NOMO-1 (cell line): ENCODE measurements around the gene TPRA1.
"Not testable (repeated sequence)": the region's sequence is repeated elsewhere in the genome, so short reads cannot be mapped to it uniquely, and the experiment has no call there.

Experiments used
- DNase-seq, 2 experiments: peaks; one replicate each; lab custom pipeline; 2025; ENCODE audit not compliant: unreplicated experiment in 2 of 2; lab: John Stamatoyannopoulos, UW

The TPRA1 gene

GRCh38 chr3:127616836-127617605 is 26.5 kb upstream of the TPRA1 start:
- no peak for DNase-seq

- DNase-seq, result no peak
Measured at GRCh38 chr3:127615631-127616305, 25.2 kb upstream of the TPRA1 start.

- no peak for DNase-seq
Measured at GRCh38 chr3:127614928-127615589, 24.5 kb upstream of the TPRA1 start.

GRCh38 chr3:127613406-127613805 is 22.9 kb upstream of the TPRA1 start:
- no peak for DNase-seq

GRCh38 chr3:127612966-127613365 is 22.4 kb upstream of the TPRA1 start:
- DNase-seq, result no peak

GRCh38 chr3:127611251-127611650 is 20.7 kb upstream of the TPRA1 start:
- no peak for DNase-seq

- no peak for DNase-seq
Measured at GRCh38 chr3:127610105-127610504, 19.6 kb upstream of the TPRA1 start.

GRCh38 chr3:127608362-127608718 is 17.8 kb upstream of the TPRA1 start:
- DNase-seq, result no peak

- no peak for DNase-seq
Measured at GRCh38 chr3:127607675-127608361, 17.3 kb upstream of the TPRA1 start.

- DNase-seq, result no peak
Measured at GRCh38 chr3:127606981-127607595, 16.6 kb upstream of the TPRA1 start.

- DNase-seq, result no peak
Measured at GRCh38 chr3:127606086-127606805, 15.7 kb upstream of the TPRA1 start.

GRCh38 chr3:127605547-127605946 is 15.0 kb upstream of the TPRA1 start:
- not testable (repeated sequence) for DNase-seq

- DNase-seq, result no peak
Measured at GRCh38 chr3:127604546-127605165, 14.1 kb upstream of the TPRA1 start.

- DNase-seq, result no peak
Measured at GRCh38 chr3:127604035-127604434, 13.5 kb upstream of the TPRA1 start.

GRCh38 chr3:127600749-127601456 is 10.4 kb upstream of the TPRA1 start:
- no peak for DNase-seq

- no peak for DNase-seq
Measured at GRCh38 chr3:127598841-127599570, 8.5 kb upstream of the TPRA1 start.

GRCh38 chr3:127597020-127597771 is 6.7 kb upstream of the TPRA1 start:
- DNase-seq, result peak in 1 of 2 experiments; percentile 9

- no peak for DNase-seq
Measured at GRCh38 chr3:127595303-127595702, 4.8 kb upstream of the TPRA1 start.
